ENCODE results near the gene TMEM131L.
"Not testable (repeated sequence)": the region's sequence is repeated elsewhere in the genome, so short reads cannot be mapped to it uniquely, and the experiment has no call there.

Gene TMEM131L

GRCh38 chr4:153649572-153649991 is 183.4 kb downstream of the TMEM131L start:
- DNase-seq (ENCODE audit: low read depth in 2 of 2): no peak

GRCh38 chr4:153651116-153651515 is 185.0 kb downstream of the TMEM131L start:
- DNase-seq (ENCODE audit: low read depth in 2 of 2): no peak

GRCh38 chr4:153651587-153651986 is 185.4 kb downstream of the TMEM131L start:
- DNase-seq (ENCODE audit: low read depth in 2 of 2): peak in 1 of 2 donors; percentile 8

GRCh38 chr4:153652051-153652784 is 186.1 kb downstream of the TMEM131L start:
- no peak for DNase-seq (ENCODE audit: low read depth in 2 of 2)

GRCh38 chr4:153655002-153655541 is 188.9 kb downstream of the TMEM131L start:
- no peak for DNase-seq (ENCODE audit: low read depth in 2 of 2)

- DNase-seq (ENCODE audit: low read depth in 2 of 2): no peak
Measured at GRCh38 chr4:153655928-153656327, 189.8 kb downstream of the TMEM131L start.

- DNase-seq (ENCODE audit: low read depth in 2 of 2): no peak
Measured at GRCh38 chr4:153661215-153661822, 195.2 kb downstream of the TMEM131L start.

- no peak for DNase-seq (ENCODE audit: low read depth in 2 of 2)
Measured at GRCh38 chr4:153661908-153662307, 195.7 kb downstream of the TMEM131L start.

GRCh38 chr4:153663667-153664066 is 197.5 kb downstream of the TMEM131L start:
- DNase-seq (ENCODE audit: low read depth in 2 of 2): no peak

GRCh38 chr4:153666505-153666904 is 200.3 kb downstream of the TMEM131L start:
- not testable (repeated sequence) for DNase-seq (ENCODE audit: low read depth in 2 of 2)

- no peak for DNase-seq (ENCODE audit: low read depth in 2 of 2)
Measured at GRCh38 chr4:153668647-153669046, 202.5 kb downstream of the TMEM131L start.

- DNase-seq (ENCODE audit: low read depth in 2 of 2): no peak
Measured at GRCh38 chr4:153669838-153670237, 203.7 kb downstream of the TMEM131L start.

GRCh38 chr4:153676486-153676885 is 210.3 kb downstream of the TMEM131L start:
- no peak for DNase-seq (ENCODE audit: low read depth in 2 of 2)

- DNase-seq (ENCODE audit: low read depth in 2 of 2): no peak
Measured at GRCh38 chr4:153676984-153677383, 210.8 kb downstream of the TMEM131L start.

- no peak for DNase-seq (ENCODE audit: low read depth in 2 of 2)
Measured at GRCh38 chr4:153679486-153679885, 213.3 kb downstream of the TMEM131L start.

GRCh38 chr4:153683763-153684181 is 217.6 kb downstream of the TMEM131L start:
- no peak for DNase-seq (ENCODE audit: low read depth in 2 of 2)

- peak; percentile 19 to 41 for DNase-seq (ENCODE audit: low read depth in 2 of 2)
Measured at GRCh38 chr4:153684182-153684970, 218.2 kb downstream of the TMEM131L start, which contains the start of gene TLR2. Gene TLR2 (plus strand): TSS chr4:153684280. CDS start chr4:153702908, 18,628 bp downstream.

GRCh38 chr4:153684971-153685371 is 218.8 kb downstream of the TMEM131L start:
- no peak for DNase-seq (ENCODE audit: low read depth in 2 of 2)
